GM18511 (cell line): ENCODE results near the gene RPS6KB2.
A peak's percentile ranks its signal among the peaks of the same experiment; 100 is the strongest.
"Not testable (repeated sequence)": the region's sequence is repeated elsewhere in the genome, so short reads cannot be mapped to it uniquely, and the experiment has no call there.

Source experiments
- ATAC-seq: cut with Tn5 transposase; IDR thresholded peaks from one replicate; pipeline ENCODE4 v1.9.1; 2021; ENCODE audit warnings: mild to moderate bottlenecking, moderate library complexity; ENCODE audit not compliant: unreplicated experiment

The RPS6KB2 gene

DNA sequence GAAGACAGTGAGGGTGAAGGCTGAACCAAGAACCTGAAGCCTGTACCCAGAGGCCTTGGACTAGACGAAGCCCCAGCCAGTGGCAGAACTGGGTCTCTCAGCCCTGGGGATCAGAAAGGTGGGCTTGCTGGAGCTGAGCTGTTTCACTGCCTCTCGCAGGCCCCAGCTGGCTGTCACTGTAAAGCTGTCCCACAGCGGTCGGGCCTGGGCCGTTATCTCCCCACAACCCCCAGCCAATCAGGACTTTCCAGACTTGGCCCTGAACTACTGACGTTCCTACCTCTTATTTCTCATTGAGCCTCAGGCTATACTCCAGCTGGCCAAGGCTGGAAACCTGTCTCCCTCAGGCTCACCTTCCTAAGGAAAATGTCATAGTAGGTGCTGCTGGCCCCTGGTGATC lies 30.8 kb upstream of the RPS6KB2 start:
- ATAC-seq: no peak

GRCh38 chr11:67397986-67398660 lies 30.2 kb upstream of the RPS6KB2 start:
- no peak for ATAC-seq

GRCh38 chr11:67398661-67399563 lies 29.4 kb upstream of the RPS6KB2 start:
- no peak for ATAC-seq

DNA sequence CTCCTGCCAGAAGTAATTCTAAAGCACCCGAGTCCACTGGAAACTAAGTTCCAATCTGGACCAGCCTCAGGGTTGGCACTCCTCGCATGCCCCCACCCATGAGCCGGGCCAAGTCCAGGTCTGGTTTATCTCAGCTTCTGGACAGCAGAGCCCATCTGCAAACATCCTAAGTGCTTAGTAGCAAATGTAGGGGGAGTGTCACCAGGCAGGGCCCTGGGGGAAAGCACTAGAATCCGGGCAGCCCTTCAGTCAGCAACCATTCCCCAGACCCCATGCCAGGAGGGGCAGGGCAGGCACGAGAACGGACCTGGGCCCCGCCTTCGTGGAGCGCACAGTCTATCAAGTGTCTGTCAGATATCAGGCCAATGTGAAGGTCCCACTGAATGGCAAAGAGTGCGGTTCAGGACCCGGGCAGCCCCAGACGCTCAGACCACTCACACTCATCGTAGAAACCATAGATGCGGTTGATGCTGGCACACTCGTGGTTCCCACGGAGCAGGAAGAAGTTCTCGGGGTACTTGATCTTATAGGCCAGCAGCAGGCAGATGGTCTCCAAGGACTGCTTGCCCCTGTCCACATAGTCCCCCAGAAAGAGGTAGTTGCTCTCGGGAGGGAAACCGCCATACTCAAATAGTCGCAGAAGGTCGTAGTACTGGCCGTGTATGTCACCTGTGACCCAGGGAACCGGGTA lies 27.9 kb upstream of the RPS6KB2 start:
- no peak for ATAC-seq

DNA sequence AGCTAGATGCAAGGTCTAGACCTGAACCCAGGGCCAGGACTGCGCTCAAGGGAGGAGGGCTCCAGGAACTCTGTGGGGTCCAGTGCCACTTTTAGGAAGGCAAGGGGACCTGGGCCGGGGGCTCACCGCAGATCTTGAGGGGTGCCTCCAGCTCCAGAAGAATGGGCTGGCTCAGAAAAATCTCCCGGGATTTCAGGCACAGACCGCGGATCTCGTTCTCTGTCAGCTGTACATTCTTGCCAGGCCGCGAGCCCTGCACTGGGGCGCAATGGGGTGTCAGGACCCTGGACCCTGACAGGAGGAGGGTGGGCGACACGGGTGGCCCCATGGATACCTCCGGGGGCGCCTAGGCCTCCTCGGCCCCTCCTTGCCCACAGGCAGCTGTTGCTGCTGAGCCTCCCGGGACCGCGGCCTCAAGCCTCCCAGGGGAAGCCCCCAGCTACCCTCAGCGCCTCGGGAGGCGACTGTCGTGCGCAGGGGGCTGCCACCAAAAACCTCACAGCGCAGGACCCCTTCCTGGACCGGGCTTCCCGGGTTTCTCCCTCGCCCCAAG lies 27.3 kb upstream of the RPS6KB2 start:
- peak; percentile 23 for ATAC-seq

DNA sequence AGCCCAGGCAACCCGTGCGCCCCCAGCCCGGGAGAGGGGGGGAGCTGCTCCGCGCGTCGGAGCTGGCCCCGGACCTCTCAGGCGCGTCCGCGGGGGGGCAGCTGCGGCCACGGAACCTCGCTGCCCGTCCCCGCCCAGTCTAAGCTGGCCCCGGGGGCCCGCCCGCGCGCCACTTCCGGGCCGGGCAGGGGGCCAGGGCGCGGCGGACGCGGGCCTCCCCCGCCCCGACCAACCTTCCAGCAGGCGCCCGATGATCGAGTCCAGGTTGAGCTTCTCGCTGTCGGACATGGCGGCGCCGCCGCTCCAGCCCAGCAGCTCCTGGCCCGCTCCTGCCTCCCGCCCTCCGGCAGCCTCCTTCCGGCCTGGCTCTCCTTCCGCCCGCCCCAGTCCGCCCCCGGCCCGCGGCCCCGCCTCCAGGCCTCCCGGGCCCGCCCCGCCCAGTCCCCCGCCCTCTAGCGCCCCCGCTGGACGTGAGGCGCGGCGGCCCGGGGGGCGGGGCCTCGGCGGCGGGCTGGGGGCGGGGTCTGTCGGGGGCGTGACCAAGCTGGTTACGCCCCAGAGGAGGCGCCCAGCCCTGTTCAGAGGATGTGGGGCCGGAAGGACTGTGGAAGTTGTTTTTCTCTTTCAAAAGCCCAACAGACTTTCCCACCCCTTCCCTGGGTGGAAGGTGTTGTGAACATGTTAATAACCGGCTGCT lies 26.7 kb upstream of the RPS6KB2 start, which contains the start of gene PPP1CA:
Gene PPP1CA, minus strand, starts transcription at position 364 of the 697 bp plus-strand sequence. Its CDS starts 76 bp downstream, at position 288.
- ATAC-seq: peak; percentile 67

- ATAC-seq: not testable (repeated sequence)
Observed at GRCh38 chr11:67402192-67402839, 26.0 kb upstream of the RPS6KB2 start.

- not testable (repeated sequence) for ATAC-seq
Observed at GRCh38 chr11:67403085-67403484, 25.2 kb upstream of the RPS6KB2 start.

DNA sequence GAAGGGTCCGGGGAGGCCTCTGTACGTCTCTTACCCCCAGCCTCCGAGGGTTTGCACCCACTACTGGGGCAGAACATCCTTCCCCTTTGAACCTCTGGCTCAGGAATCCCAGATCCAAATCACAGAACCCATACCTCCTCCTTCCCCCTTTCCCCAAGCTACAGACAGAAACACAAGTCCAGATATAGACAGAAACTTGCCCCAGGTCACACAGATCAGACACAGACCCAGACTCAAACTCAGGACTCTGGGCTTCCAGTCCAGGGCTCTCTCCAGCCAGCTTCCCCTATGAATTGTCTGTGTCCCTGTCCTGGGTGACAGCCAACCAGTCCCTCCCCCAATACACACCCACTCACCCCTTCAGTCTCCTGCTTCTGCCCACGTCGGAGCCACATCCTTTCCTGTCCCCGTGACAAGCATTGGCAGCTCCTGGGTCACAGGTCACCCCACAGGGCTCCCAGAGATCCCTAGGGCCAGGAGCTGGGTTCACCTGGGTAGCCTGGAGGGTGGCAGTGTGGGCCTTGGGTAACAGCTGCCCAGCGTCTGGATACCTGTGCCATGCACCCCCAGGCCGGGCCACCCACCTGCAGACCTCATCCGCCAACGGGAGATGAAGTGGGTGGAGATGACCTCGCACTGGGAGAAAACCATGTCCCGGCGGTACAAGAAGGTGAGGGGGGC lies 23.6 kb upstream of the RPS6KB2 start:
- no peak for ATAC-seq

DNA sequence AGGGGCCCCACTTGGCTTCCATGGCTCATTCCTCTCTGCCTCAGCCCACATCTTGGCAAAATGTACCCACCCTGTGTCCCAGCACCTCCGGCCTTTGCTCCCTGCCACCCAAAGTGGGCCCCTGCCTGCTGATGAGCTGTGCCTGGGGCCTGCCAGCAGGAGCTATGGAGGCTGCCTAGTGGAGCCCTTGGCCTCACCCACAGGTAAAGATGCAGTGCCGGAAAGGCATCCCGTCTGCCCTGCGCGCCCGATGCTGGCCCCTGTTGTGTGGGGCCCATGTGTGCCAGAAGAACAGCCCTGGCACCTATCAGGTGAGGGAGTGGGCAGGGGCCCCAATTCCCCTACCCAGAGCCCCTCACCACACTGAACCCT lies 23.1 kb upstream of the RPS6KB2 start:
- no peak for ATAC-seq

GRCh38 chr11:67405688-67406339 lies 22.5 kb upstream of the RPS6KB2 start:
- no peak for ATAC-seq

- ATAC-seq: no peak
Observed at GRCh38 chr11:67406420-67406968, 21.8 kb upstream of the RPS6KB2 start.

DNA sequence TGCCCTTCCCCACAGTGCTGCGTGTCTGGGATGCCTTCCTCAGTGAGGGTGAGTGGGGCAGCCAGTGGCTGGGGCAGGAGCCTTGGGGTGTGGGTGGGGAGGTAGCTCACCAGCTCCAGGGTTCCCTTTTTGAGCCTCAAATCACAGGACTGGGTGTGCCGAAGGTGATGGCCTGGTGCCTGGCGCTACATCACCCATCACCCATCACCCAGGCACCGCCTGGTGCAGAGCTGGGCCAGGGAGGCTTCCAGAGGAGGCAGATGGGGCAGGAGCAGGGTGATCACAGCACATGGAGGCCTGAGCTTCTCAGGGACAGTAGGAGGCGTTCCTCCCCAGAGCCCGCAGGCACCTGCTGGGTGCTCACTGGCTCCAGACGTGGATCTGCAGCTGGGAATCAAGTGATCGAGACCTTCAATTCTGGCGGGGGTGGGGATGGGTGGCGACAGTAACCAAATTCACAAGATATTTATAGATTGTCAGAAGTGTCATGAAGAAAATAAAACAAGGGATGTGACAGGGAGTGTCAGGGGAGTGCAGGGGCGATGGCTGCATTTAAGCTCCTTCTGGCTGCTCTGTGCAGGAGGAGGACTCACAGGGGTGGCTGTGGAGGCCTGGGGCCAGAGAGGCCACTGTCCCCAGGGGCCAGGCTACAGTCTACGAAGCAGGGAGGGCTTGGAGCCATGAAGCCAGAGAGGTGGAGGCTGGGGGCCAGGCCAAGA lies 21.2 kb upstream of the RPS6KB2 start:
- no peak for ATAC-seq

DNA sequence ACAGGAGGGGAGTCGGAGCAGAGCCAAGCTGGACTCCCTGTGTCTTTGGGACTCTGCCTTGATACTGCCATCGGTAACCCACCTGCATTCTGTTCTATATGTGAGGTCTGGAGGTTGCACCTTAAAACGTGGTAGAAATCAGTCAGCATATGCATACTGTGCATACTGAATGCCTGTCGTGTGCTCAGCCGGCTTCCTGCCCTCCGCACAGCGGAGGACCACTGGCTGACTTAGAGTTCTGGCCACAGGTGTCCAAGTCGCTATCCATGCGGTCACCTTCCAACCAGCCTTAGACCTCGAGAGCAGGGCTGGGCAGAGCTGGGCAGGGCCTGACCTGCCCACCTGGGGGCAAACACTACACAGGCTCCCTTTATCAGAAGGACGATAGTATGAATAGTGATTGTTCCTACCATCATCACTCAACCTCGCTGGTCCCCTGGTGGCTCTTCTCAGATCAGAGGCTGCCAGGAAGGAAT lies 20.6 kb upstream of the RPS6KB2 start:
- no peak for ATAC-seq

GRCh38 chr11:67408437-67409200 lies 19.7 kb upstream of the RPS6KB2 start:
- no peak for ATAC-seq

DNA sequence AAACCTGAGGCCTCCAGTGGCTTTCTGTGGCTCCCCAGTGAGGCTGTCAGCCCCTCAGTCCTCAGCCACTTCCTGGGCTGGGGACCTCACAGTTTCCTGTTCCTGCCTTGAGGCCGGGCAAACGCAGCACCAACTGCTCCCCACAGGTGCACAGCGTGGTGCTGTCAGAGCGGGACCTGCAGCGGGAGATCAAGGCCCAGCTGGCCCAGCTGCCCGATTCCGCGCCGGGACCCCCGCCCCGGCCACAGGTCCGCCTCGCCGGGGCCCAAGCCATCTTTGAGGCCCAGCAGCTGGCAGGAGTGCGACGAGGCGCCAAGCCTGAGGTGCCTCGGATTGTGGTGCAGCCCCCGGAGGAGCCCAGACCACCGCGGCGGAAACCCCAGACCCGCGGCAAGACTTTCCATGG lies 19.0 kb upstream of the RPS6KB2 start:
- peak; percentile 53 for ATAC-seq

DNA sequence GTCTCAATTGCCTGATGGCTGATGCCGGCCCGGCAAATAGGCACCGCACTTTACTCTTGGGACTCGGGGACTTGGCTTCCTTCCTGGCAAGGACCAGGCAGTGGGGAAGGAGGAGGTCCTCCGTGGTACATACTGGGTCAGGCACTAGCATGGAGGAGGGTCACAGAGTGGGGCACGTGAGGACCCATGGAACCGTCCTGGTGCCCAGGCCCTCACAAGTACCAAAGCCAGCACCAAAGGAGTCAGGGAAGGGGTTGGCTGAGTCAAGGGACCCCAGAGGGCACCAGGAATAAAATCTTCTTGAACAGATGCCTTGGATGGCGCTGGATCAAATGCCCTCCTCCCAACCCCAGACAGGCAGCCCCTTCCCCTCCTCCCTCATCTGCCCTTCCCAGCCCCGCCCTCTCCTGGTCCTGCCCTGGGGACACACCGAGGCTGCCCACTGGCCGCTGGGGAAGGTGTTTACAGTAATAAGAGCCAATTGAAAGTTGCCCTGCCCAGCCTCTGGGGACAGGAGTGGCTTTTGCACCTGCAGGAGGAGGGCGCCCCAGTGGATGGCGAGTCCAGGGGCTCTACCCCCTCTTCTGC lies 18.4 kb upstream of the RPS6KB2 start:
- ATAC-seq: no peak
